H1 (cell line): ENCODE data around the gene ITPR3. TPM values are rescaled to one million over a fixed set of nuclear protein-coding genes. Genes with fewer than 3 reads are reported as not detected.
A peak's percentile ranks its signal among the peaks of the same experiment; 100 is the strongest.

Source experiments
- CTCF ChIA-PET: fragments of 300-600 bp; sonication (Branson Sonifier 250); formaldehyde crosslinking; loops from one replicate; lab custom pipeline; 2021; ENCODE audit not compliant: partially characterized antibody; lab: Charles Lee
- POLR2A ChIA-PET: fragments of 300-600 bp; sonication (Branson Sonifier 250); formaldehyde crosslinking; loops from one replicate; lab custom pipeline; 2021; ENCODE audit warnings: inconsistent platforms; ENCODE audit not compliant: partially characterized antibody; lab: Charles Lee
- DNase-seq, 2 experiments: peaks; one replicate each; pipeline versions ENCODE4 v3.0.0 to v3.0.0-alpha.2; 2010 to 2022; ENCODE audit warnings: low spot score in 2 of 2, low read depth in 1 of 2, mixed read lengths in 1 of 2
- FAIRE-seq: peaks from 2 replicates; lab custom pipeline; 2011; peaks lifted over from hg19 to GRCh38; lab: Jason Lieb, UNC
- H2AFZ ChIP-seq: 2 replicates; pipeline ENCODE4 v1.8.1; 2012; ENCODE audit warnings: low read length, inconsistent platforms
- H2AK5ac ChIP-seq: 2 replicates; pipeline ENCODE4 v1.6.1; 2013; ENCODE audit warnings: low read depth, low read length
- H2BK120ac ChIP-seq: replicated peaks from 2 replicates; pipeline ENCODE3; 2013; ENCODE audit warnings: low read depth, low read length, inconsistent platforms
- H2BK12ac ChIP-seq: 2 replicates; pipeline ENCODE4 v1.6.1; 2013; ENCODE audit warnings: low read depth, low read length
- H2BK15ac ChIP-seq: 2 replicates; pipeline ENCODE4 v1.6.1; 2013; ENCODE audit warnings: low read length
- H2BK20ac ChIP-seq: 2 replicates; pipeline ENCODE4 v1.6.1; 2013; ENCODE audit warnings: low read length
- H2BK5ac ChIP-seq: 2 replicates; pipeline ENCODE4 v1.6.1; 2013; ENCODE audit warnings: low read depth, low read length
- H3K14ac ChIP-seq: 2 replicates; pipeline ENCODE4 v1.6.1; 2013; ENCODE audit warnings: inconsistent platforms; ENCODE audit not compliant: insufficient read length
- H3K18ac ChIP-seq: 2 replicates; pipeline ENCODE4 v1.6.1; 2013; ENCODE audit warnings: low read length; ENCODE audit errors: extremely low read depth
- H3K23ac ChIP-seq: 2 replicates; pipeline ENCODE4 v1.6.1; 2013; ENCODE audit warnings: inconsistent platforms; ENCODE audit not compliant: insufficient read length
- H3K23me2 ChIP-seq: 2 replicates; pipeline ENCODE4 v1.6.1; 2013; ENCODE audit warnings: low read depth, low read length
- H3K27ac ChIP-seq: 2 replicates; pipeline ENCODE4 v1.6.1; 2011; ENCODE audit warnings: low read depth, low read length, inconsistent platforms
- H3K27me3 ChIP-seq, 4 experiments: replicated peaks in 1 of 4; 1 replicate in 1 of 4; 2 replicates in 3 of 4; pipeline versions ENCODE4 v1.6.1 to v1.8.1; 2011 to 2013; ENCODE audit warnings: low read length in 3 of 4, mild to moderate bottlenecking in 3 of 4, inconsistent platforms in 2 of 4, mixed read lengths in 2 of 4, moderate library complexity in 1 of 4; ENCODE audit not compliant: control insufficient read depth in 3 of 4, insufficient read depth in 3 of 4; ENCODE audit errors: extremely low read depth in 1 of 4
- H3K36me3 ChIP-seq, 4 experiments: 2 replicates each; pipeline versions ENCODE4 v1.6.1 to v1.8.1; 2011 to 2013; ENCODE audit warnings: mild to moderate bottlenecking in 4 of 4, low read length in 3 of 4, moderate library complexity in 2 of 4, control low read depth in 1 of 4, inconsistent platforms in 1 of 4; ENCODE audit not compliant: insufficient read depth in 4 of 4, control insufficient read depth in 2 of 4
- H3K4ac ChIP-seq: replicated peaks from 2 replicates; pipeline ENCODE3; 2013; ENCODE audit warnings: low read length, low read depth, mixed read lengths, inconsistent platforms; ENCODE audit not compliant: insufficient read length
- H3K4me1 ChIP-seq, 4 experiments: replicated peaks in 1 of 4; 1 replicate in 1 of 4; 2 replicates in 3 of 4; pipeline versions ENCODE4 v1.6.1 to v1.8.1; 2011 to 2013; ENCODE audit warnings: low read length in 3 of 4, inconsistent platforms in 2 of 4, mixed read lengths in 1 of 4; ENCODE audit not compliant: insufficient read depth in 4 of 4, control insufficient read depth in 3 of 4
- H3K4me2 ChIP-seq, 2 experiments: 2 replicates each; pipeline versions ENCODE4 v1.6.1 to v1.8.1; 2011 to 2013; ENCODE audit warnings: low read depth in 2 of 2, low read length in 2 of 2, control low read depth in 1 of 2, inconsistent platforms in 1 of 2, mild to moderate bottlenecking in 1 of 2; ENCODE audit not compliant: insufficient read depth in 1 of 2
- H3K4me3 ChIP-seq, 4 experiments: fragments of 200-600, 300-600 bp in 1 of 4; sonication (generic), shearing (Covaris generic), sonication (Bioruptor Twin) in 1 of 4; 2 replicates each; pipeline versions ENCODE4 v1.5.1 to v1.8.1; 2011 to 2016; ENCODE audit warnings: low read length in 4 of 4, low read depth in 3 of 4, control low read depth in 2 of 4, inconsistent platforms in 2 of 4, mild to moderate bottlenecking in 2 of 4, mixed read lengths in 1 of 4, moderate library complexity in 1 of 4; ENCODE audit not compliant: insufficient read depth in 2 of 4; ENCODE audit errors: extremely low read depth in 1 of 4
- H3K56ac ChIP-seq: replicated peaks from 2 replicates; pipeline ENCODE3; 2013; ENCODE audit warnings: low read depth, mild to moderate bottlenecking, mixed read lengths, low read length, inconsistent platforms; ENCODE audit not compliant: insufficient read length
- H3K79me1 ChIP-seq: 2 replicates; pipeline ENCODE4 v1.6.1; 2013; ENCODE audit warnings: low read depth, low read length, control low read depth
- H3K79me2 ChIP-seq, 2 experiments: 2 replicates each; pipeline versions ENCODE4 v1.6.1 to v1.8.1; 2012 to 2013; ENCODE audit warnings: low read length in 2 of 2, mild to moderate bottlenecking in 2 of 2, inconsistent platforms in 1 of 2; ENCODE audit not compliant: insufficient read depth in 2 of 2, control insufficient read depth in 1 of 2
- H3K9ac ChIP-seq, 4 experiments: replicated peaks in 1 of 4; 1 replicate in 1 of 4; 2 replicates in 3 of 4; pipeline versions ENCODE4 v1.6.1 to v1.8.1; 2011 to 2013; ENCODE audit warnings: low read depth in 3 of 4, low read length in 3 of 4, control low read depth in 2 of 4, mild to moderate bottlenecking in 2 of 4, moderate library complexity in 2 of 4, inconsistent platforms in 1 of 4; ENCODE audit errors: extremely low read depth in 1 of 4
- H3K9me3 ChIP-seq, 2 experiments: 2 replicates each; pipeline versions ENCODE4 v1.6.1 to v1.8.1; 2012 to 2013; ENCODE audit warnings: mild to moderate bottlenecking in 2 of 2, moderate library complexity in 2 of 2, control low read depth in 1 of 2, inconsistent platforms in 1 of 2, low read depth in 1 of 2, low read length in 1 of 2, mixed read lengths in 1 of 2; ENCODE audit not compliant: insufficient read depth in 2 of 2
- H4K20me1 ChIP-seq, 2 experiments: replicated peaks in 1 of 2; 2 replicates each; pipeline versions ENCODE3 to v1.8.1; 2011 to 2013; ENCODE audit warnings: inconsistent platforms in 2 of 2, low read length in 2 of 2, mild to moderate bottlenecking in 1 of 2; ENCODE audit not compliant: insufficient read depth in 2 of 2, control insufficient read depth in 1 of 2
- H4K5ac ChIP-seq: 2 replicates; pipeline ENCODE4 v1.6.1; 2013; ENCODE audit warnings: low read length, low read depth, mixed read lengths, inconsistent platforms; ENCODE audit not compliant: insufficient read length
- H4K8ac ChIP-seq: 2 replicates; pipeline ENCODE4 v1.8.0; 2013; ENCODE audit warnings: mild to moderate bottlenecking, moderate library complexity, low read length, inconsistent platforms; ENCODE audit not compliant: insufficient read depth; ENCODE audit errors: extremely low read depth
- H4K91ac ChIP-seq: replicated peaks from 2 replicates; pipeline ENCODE3; 2013; ENCODE audit warnings: low read length, mixed read lengths, inconsistent platforms; ENCODE audit not compliant: insufficient read length
- CREB1 ChIP-seq: IDR thresholded peaks from 2 replicates; pipeline ENCODE4 v1.6.1; 2012; ENCODE audit warnings: inconsistent platforms
- EGR1 ChIP-seq: IDR thresholded peaks from 2 replicates; pipeline ENCODE4 v1.6.1; 2011; ENCODE audit warnings: low read depth, low read length, borderline replicate concordance
- GTF2F1 ChIP-seq: IDR thresholded peaks from 2 replicates; pipeline ENCODE4 v1.6.1; 2012; ENCODE audit warnings: low read depth, low read length, improper control_type of control experiment, borderline replicate concordance
- HDAC2 ChIP-seq, 2 experiments: fragments of 300-600 bp in 1 of 2; sonication (generic) in 1 of 2; IDR thresholded peaks; 2 replicates each; pipeline ENCODE4 v1.6.1; 2011 to 2012; ENCODE audit warnings: low read depth in 2 of 2, low read length in 2 of 2, mild to moderate bottlenecking in 2 of 2, moderate library complexity in 2 of 2, borderline replicate concordance in 1 of 2, inconsistent platforms in 1 of 2
- JUN ChIP-seq: IDR thresholded peaks from 2 replicates; pipeline ENCODE4 v1.6.1; 2011; ENCODE audit warnings: low read depth, mild to moderate bottlenecking, improper control_type of control experiment, low read length
- MAFK ChIP-seq: IDR thresholded peaks from 2 replicates; pipeline ENCODE4 v1.6.1; 2012; ENCODE audit warnings: low read depth, mild to moderate bottlenecking, improper control_type of control experiment, low read length
- RNF2 ChIP-seq: fragments of 200-900, 300-1000 bp; sonication (generic); IDR thresholded peaks from 2 replicates; pipeline ENCODE4 v1.7.1; 2016; ENCODE audit warnings: borderline replicate concordance, low read depth, mild to moderate bottlenecking, antibody characterized with exemption, low read length; ENCODE audit not compliant: poor library complexity, severe bottlenecking; ENCODE audit errors: missing control alignments
- SP1 ChIP-seq: IDR thresholded peaks from 2 replicates; pipeline ENCODE4 v1.6.1; 2011; ENCODE audit warnings: low read depth, low read length
- SUZ12 ChIP-seq: fragments of 200-600 bp; sonication (generic); IDR thresholded peaks from 2 replicates; pipeline ENCODE4 v1.6.1; 2012; ENCODE audit warnings: mild to moderate bottlenecking, inconsistent platforms, low read length, moderate library complexity, mixed read lengths
- TAF7 ChIP-seq: optimal IDR thresholded peaks from 2 replicates; pipeline ENCODE3; 2011; ENCODE audit warnings: low read depth, mild to moderate bottlenecking, inconsistent platforms, low read length, moderate library complexity, borderline replicate concordance
- WGBS, 2 experiments: shearing (Covaris generic) in 1 of 2; methylation state at CpG; one replicate each; pipeline versions ENCODE4 v1.1.6 to v1.1.7; 2013 to 2015; ENCODE audit warnings: low lambda C conversion rate in 2 of 2, mixed read lengths in 2 of 2, inconsistent platforms in 1 of 2, low coverage in 1 of 2, missing lambda C conversion rate in 1 of 2; ENCODE audit not compliant: insufficient replicate concordance in 2 of 2, insufficient coverage in 1 of 2, insufficient read length in 1 of 2; ENCODE audit errors: extremely low coverage in 1 of 2, missing lambda C conversion rate in 1 of 2; 5-methylcytosine and 5-hydroxymethylcytosine counted together
- polyA plus RNA-seq, 7 experiments: library from polyadenylated mRNA; depleted of rRNA in 3 of 7; stranded (reverse) in 5 of 7; unstranded in 2 of 7; fragments of >200 nt in 5 of 7; fragments of 200-250 nt in 2 of 7; gene quantifications; 1 replicate in 5 of 7; 2 replicates in 1 of 7; 4 replicates in 1 of 7; pipeline versions ENCODE4 v1.2.1 to v1.2.3, GENCODE V29; 2011 to 2013; ENCODE audit warnings: missing spikeins in 2 of 7, mixed read lengths in 2 of 7
- total RNA-seq: library from RNA; stranded (reverse); fragmentation: NEBNext Ultra II Directional; extraction: Animal tissue kit (Norgen Biotek cat#: 25700); gene quantifications from 2 replicates; pipeline ENCODE4 v1.2.1, GENCODE V29; 2021

The ITPR3 gene
- total and polyA plus RNA-seq, 2 of the 8 experiments (the other 6 are each of a cell fraction or from before 2014, with no cell fraction given): 29.1 to 45.7 TPM

DNA sequence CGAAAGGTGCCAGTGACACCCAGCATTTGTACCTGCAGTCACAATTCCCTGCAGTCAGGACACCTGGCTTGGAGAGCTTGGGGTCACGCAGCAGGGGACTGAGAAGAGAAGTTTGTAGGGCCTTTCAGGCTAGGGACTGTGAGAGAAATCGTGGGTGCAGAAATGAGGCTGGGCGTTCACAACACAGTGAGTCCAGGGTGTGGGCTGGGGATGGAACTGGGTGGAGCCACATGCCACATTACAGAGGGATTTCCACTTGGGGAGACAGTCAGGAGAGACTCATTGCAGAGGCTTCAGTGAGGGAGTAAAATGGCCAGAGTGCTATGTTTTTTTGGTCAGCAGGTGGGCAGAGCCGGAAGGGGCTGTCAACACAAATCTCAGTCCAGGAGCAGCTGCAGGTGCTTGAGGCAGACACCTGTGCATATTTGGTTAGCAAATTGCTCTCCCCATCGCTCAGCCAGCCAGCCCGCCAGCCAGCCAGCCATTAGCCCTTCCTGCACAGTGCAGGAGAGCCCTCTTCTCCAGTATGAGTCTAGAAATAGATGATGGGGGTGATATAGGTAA is 7.4 kb downstream of the ITPR3 start:
- H4K20me1 ChIP-seq: peaks cover 0 to 13% of the 10 kb centered on the region in 2 experiments
- H4K5ac ChIP-seq: no peak overlapping the region
- no peak for FAIRE-seq
- no peak overlapping the region for H3K4me3 ChIP-seq
- H3K27ac ChIP-seq: 0 out of 2 replicates have a peak overlapping the region, but pooled peaks have one; percentile 35
- H3K14ac ChIP-seq: no peak overlapping the region
- no peaks in the 10 kb centered on the region for H3K9me3 ChIP-seq
- 89% methylated on average over 7 of the region's 7 CpGs; no CpG with 5 or more reads in 1 of the 2 experiments for WGBS, 2 experiments
- H3K4me2 ChIP-seq: no peak overlapping the region
- no peak overlapping the region; a peak in 1 of 7 replicates for H3K9ac ChIP-seq
- no peak for DNase-seq
- H2BK20ac ChIP-seq: no peak overlapping the region
- ChIA-PET CTCF (interaction anchor here (0.6 to 3.7 kb wide), 6 partner anchors 10 to 131 kb away, joined by 3 to 17 read pairs (median 6); no protein-coding TSS in a partner anchor), POLR2A (interaction anchor here (0.7 to 1.4 kb wide), 2 partner anchors 10 to 37 kb away, joined by 3 to 4 read pairs; no protein-coding TSS in a partner anchor)
- H2AK5ac ChIP-seq: no peak overlapping the region
- H3K36me3 ChIP-seq: peaks cover 0 to 2% (median 0%) of the 10 kb centered on the region in 4 experiments; a peak in 2 of 8 replicates
- peaks cover 0 to 23% (median 12%) of the 10 kb centered on the region in 4 experiments; a peak in 6 of 7 replicates for H3K4me1 ChIP-seq
- H3K56ac ChIP-seq: no peak overlapping the region
- TF ChIP-seq EGR1: no peak
- no peak for TF ChIP-seq MAFK
- TF ChIP-seq SP1: no peak
- no peak for TF ChIP-seq HDAC2 (IDR thresholded peaks at IDR 0.05; ENCODE audit: borderline replicate concordance in 1 of 2, low read depth in 2 of 2, low read length in 2 of 2)
- no peak for TF ChIP-seq CREB1
- TF ChIP-seq SUZ12: no peak
- TF ChIP-seq GTF2F1: no peak
- no peak for TF ChIP-seq TAF7
- no peak for TF ChIP-seq JUN
- no peak for TF ChIP-seq RNF2
- no peak overlapping the region for H2BK120ac ChIP-seq
- H3K27me3 ChIP-seq: no peaks in the 10 kb centered on the region
- H3K18ac ChIP-seq: no peak overlapping the region
- H3K23me2 ChIP-seq: peaks cover 4% of the 10 kb centered on the region; the same call in 1 of the 2 replicates
- no peak overlapping the region for H3K4ac ChIP-seq
- 0 out of 2 replicates have a peak overlapping the region, but pooled peaks have one; percentile 31 for H2BK5ac ChIP-seq
- H3K23ac ChIP-seq: no peak overlapping the region
- no peak overlapping the region for H4K91ac ChIP-seq
- no peak overlapping the region for H2BK15ac ChIP-seq
- H3K79me1 ChIP-seq: peaks cover 16% of the 10 kb centered on the region; the same call in 1 of the 2 replicates
- H2BK12ac ChIP-seq: no peak overlapping the region
- peaks cover 0 to 30% of the 10 kb centered on the region in 2 experiments; a peak in 2 of 4 replicates for H3K79me2 ChIP-seq
- no peak overlapping the region for H2AFZ ChIP-seq
- H4K8ac ChIP-seq: no peak overlapping the region; the same call in 1 of the 2 replicates
